Naive B cell (primary cell): ENCODE results near the gene SEL1L. TPM values are rescaled to one million over a fixed set of nuclear protein-coding genes. Genes with fewer than 3 reads are reported as not detected.
"Not testable (repeated sequence)": the region's sequence is repeated elsewhere in the genome, so short reads cannot be mapped to it uniquely, and the experiment has no call there.

ENCODE experiments used
- ATAC-seq, 2 donors: fragments of 150-1000 bp; cut with Tn5 transposase; 2 replicates each; pipeline ENCODE4 v1.10.0; 2021; ENCODE audit warnings: low read depth in 2 of 2, mild to moderate bottlenecking in 2 of 2, moderate library complexity in 2 of 2
- DNase-seq: peaks from one replicate; pipeline ENCODE4 v3.0.0; 2022
- H3K27ac Mint-ChIP-seq, 6 donors: one replicate each; pipeline ENCODE4 v1.8.0; 2020 to 2022; ENCODE audit warnings: mild to moderate bottlenecking in 6 of 6, mixed read lengths in 6 of 6, moderate library complexity in 5 of 6, inconsistent platforms in 2 of 6
- H3K27me3 Mint-ChIP-seq, 3 donors: one replicate each; pipeline ENCODE4 v1.8.0; 2021 to 2022; ENCODE audit warnings: mixed read lengths in 3 of 3, mild to moderate bottlenecking in 1 of 3
- H3K36me3 Mint-ChIP-seq, 2 donors: one replicate each; pipeline ENCODE4 v1.8.0; 2020 to 2022; ENCODE audit warnings: mixed read lengths in 2 of 2, inconsistent platforms in 1 of 2, mild to moderate bottlenecking in 1 of 2
- H3K4me1 Mint-ChIP-seq, 3 donors: one replicate each; pipeline ENCODE4 v1.8.0; 2020 to 2022; ENCODE audit warnings: mixed read lengths in 3 of 3, inconsistent platforms in 1 of 3, mild to moderate bottlenecking in 1 of 3, moderate library complexity in 1 of 3
- H3K4me3 Mint-ChIP-seq, 8 donors: one replicate each; pipeline ENCODE4 v1.8.0; 2020 to 2022; ENCODE audit warnings: mild to moderate bottlenecking in 8 of 8, mixed read lengths in 8 of 8, moderate library complexity in 8 of 8, inconsistent platforms in 2 of 8
- H3K9me3 Mint-ChIP-seq, 7 donors: one replicate each; pipeline ENCODE4 v1.8.0; 2020 to 2022; ENCODE audit warnings: mixed read lengths in 7 of 7, mild to moderate bottlenecking in 5 of 7, inconsistent platforms in 2 of 7, moderate library complexity in 1 of 7
- polyA plus RNA-seq, 6 donors: library from polyadenylated mRNA; unstranded; fragments of 300-500 nt; fragmentation: Illumina TruSeq; gene quantifications; one replicate each; pipeline ENCODE4 v1.2.3, GENCODE V29; 2021; ENCODE audit warnings: low read depth in 6 of 6

Gene SEL1L
- polyA plus RNA-seq, 6 donors from 2014 or later = 11.6 to 22.5 (median 15.5) TPM

DNA sequence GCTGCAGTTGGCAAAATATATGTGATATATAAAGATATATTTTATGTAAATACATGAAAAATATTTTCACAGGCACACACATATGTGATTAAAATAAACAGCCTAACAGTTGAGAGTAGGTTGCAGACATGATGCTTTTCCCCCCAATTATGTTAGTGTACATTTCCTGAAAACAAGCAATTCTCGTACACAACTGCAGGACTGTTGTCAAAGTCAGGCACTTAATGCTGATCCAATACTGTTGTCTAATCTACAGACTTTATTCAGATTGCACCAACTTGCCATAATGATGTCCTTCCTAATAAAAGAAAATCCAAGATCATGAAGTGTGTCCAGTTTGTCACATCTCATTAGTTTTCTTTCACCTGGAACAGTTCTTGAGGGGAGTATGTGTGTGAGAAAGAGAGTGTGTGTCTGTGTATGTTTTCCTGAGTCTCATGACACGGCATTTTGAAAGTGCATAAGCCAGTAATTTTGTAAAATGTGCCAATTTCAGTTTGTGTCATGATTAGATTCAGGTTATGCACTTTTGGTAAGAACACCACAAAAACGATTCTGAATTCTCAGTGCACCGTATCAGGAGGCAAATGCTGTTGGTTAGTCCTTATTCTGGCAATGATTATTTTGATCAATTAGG lies 16.5 kb upstream of the SEL1L start:
- ATAC-seq (no peak), DNase-seq (no peak)
- no peak overlapping the region for H3K4me3 Mint-ChIP-seq
- H3K27me3 Mint-ChIP-seq = peaks cover 0 to 10% (median 6%) of the 10 kb centered on the region in 3 donors
- H3K9me3 Mint-ChIP-seq = peaks cover 0 to 5% (median 0%) of the 10 kb centered on the region in 7 donors
- H3K4me1 Mint-ChIP-seq = no peaks in the 10 kb centered on the region
- no peaks in the 10 kb centered on the region for H3K36me3 Mint-ChIP-seq
- H3K27ac Mint-ChIP-seq = no peak overlapping the region

DNA sequence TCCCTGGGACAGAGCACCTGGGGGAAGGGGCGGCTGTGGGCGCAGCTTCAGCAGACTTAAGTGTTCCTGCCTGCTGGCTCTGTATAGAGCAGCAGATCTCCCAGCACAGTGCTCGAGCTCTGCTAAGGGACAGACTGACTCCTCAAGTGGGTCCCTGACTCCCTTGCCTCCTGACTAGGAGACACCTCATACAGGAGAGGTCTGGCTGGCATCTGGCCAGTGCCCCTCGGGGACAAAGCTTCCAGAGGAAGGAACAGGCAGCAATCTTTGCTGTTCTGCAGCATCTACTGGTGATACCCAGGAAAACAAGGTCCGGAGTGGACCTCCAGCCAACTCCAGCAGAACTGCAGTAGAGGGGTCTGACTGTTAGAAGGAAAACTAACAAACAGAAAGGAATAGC lies 7.6 kb upstream of the SEL1L start:
- not testable (repeated sequence) for H3K27ac Mint-ChIP-seq

DNA sequence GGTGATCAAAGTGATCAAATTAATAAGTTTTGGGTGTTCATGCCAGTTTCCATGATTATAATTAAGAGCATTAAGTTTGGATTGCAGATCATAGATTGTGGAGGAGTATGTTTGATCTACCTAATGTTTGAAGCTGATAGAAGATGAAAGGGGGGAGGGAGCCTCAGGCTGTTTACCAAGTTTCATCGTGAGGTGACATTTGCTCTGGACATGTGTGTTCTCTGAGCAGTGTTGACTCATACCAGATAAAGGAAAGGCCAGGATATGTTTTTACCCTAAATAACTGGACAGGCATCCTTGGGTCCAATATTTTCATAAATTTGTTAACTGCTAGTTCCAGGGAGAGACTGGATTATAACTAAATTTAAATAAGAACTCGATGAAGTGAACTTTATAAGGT lies 3.5 kb upstream of the SEL1L start:
- Mint-ChIP-seq H3K4me1 (peaks cover 26 to 33% (median 30%) of the 10 kb centered on the region in 3 donors), H3K27me3 (peaks cover 16 to 39% (median 30%) of the 10 kb centered on the region in 3 donors), H3K4me3 (no peak overlapping the region), H3K9me3 (peaks cover 0 to 15% (median 3%) of the 10 kb centered on the region in 7 donors), H3K27ac (no peak overlapping the region), H3K36me3 (peaks cover 0 to 14% of the 10 kb centered on the region in 2 donors)
- DNase-seq (no peak), ATAC-seq (no peak)

More for the DNA sequence above, 7.6 kb upstream of the SEL1L start:
- Mint-ChIP-seq H3K9me3 (peaks cover 0 to 15% (median 4%) of the 10 kb centered on the region in 7 donors), H3K36me3 (peaks cover 0 to 14% of the 10 kb centered on the region in 2 donors), H3K27me3 (peaks cover 26 to 66% (median 47%) of the 10 kb centered on the region in 3 donors)
- not testable (repeated sequence) for H3K4me3 Mint-ChIP-seq, H3K4me1 Mint-ChIP-seq, ATAC-seq, DNase-seq

DNA sequence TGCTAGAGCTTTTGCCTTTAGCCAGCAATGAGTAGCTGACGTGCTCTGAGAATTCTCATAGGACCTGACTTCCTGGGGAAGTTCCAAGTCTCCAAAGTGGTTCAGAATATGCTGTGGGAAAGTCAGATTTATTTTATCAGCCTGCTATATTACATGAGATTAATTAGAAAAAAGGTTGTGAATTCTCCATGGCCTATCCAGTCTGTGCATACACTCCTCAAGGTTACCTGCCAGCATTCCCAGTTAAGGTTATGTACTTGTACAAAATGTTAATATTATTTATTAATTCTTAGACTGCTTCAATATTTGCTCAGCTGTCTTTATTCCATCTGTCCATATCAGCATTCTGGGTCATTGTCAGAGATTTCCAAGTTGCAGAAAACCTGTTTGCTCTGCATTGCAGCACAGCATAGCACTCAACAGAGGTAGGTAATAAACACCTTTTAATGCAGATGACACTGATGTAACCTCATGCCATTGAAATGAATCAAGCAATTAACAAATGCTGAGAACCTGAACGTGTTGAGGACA lies 2.7 kb upstream of the SEL1L start:
- Mint-ChIP-seq H3K9me3 (peaks cover 0 to 15% (median 2%) of the 10 kb centered on the region in 7 donors), H3K27me3 (peaks cover 9 to 31% (median 21%) of the 10 kb centered on the region in 3 donors), H3K4me1 (peaks cover 32 to 41% (median 34%) of the 10 kb centered on the region in 3 donors), H3K36me3 (peaks cover 0 to 7% of the 10 kb centered on the region in 2 donors), H3K4me3 (no peak overlapping the region), H3K27ac (peak overlapping the region in 1 of 6 donors; percentile 51)
- ATAC-seq = no peak
- DNase-seq = no peak

DNA sequence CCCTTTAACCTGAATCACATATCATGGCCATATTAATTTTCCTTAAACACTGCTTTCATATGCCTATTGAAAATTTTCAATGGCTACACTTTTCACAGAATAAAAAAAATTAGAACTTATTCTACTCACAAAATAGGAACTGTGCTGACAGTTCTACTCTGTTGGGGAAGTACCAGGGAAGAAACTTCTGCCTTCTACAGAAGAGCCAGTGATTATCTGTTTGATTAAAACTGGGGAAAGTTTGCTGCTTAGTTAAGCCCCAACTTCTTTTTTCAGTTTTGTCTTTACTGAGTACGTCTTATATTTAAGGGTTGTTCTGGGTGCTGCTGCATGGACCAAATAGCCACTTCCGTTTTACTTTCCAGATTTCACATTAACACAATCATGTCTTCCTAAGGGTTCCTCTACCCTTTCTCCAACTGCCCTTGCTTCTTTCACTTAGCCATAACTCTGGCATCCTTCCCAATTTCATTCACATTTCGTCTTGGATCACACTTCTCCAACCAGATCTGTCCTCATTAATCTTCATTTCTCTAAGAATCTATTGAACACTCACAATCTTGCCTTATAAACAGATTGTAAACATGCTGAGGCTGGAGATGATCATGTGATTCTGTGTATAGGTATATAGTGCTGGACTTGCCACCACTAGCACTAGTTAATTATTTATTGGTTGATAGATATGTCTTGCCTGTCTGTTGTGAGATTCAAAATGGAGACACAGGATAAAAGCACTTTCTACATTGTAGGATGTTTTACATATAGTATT lies 1.9 kb upstream of the SEL1L start:
- Mint-ChIP-seq H3K4me3 (peak overlapping the region in 7 of 8 donors; percentile 0 to 82 (median 46)), H3K9me3 (peaks cover 0 to 15% (median 2%) of the 10 kb centered on the region in 7 donors), H3K4me1 (peaks cover 34 to 41% (median 35%) of the 10 kb centered on the region in 3 donors), H3K36me3 (peaks cover 0 to 7% of the 10 kb centered on the region in 2 donors), H3K27ac (peak overlapping the region in 4 of 6 donors; percentile 46 to 85 (median 56)), H3K27me3 (peaks cover 7 to 24% (median 19%) of the 10 kb centered on the region in 3 donors)
- ATAC-seq = peak; percentile 6 to 16
- DNase-seq = peak; percentile 24

DNA sequence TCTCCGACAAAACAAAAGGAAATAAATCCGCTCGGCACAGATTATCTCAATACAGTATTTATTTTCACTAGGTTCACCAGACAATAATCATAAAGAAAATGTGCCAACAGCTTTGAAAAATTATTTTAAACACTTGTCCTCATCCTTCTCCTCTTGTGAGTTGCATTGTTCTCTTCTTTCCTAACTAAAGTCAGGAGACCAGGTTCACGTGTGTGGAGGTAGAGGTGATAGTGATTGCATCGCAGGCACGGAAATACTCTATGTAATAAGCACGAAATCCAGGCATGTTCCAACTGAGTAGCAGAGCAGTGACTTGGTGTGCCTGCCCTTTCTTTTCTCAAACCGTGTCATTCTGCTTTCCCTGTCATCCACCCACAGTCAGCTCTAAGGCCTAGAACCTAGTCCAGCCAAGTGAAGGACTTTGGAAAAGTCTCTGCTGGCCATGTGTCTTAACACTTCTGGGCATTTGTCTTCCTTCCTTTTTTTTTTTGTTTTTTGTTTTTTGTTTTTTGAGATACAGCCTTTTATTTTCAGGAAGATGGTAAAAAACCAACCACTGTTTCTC lies 939 bp upstream of the SEL1L start:
- Mint-ChIP-seq H3K4me1 (peaks cover 35 to 48% (median 36%) of the 10 kb centered on the region in 3 donors), H3K27me3 (peaks cover 3 to 14% (median 10%) of the 10 kb centered on the region in 3 donors), H3K27ac (peak overlapping the region in 2 of 6 donors; percentile 51 to 72)

DNA sequence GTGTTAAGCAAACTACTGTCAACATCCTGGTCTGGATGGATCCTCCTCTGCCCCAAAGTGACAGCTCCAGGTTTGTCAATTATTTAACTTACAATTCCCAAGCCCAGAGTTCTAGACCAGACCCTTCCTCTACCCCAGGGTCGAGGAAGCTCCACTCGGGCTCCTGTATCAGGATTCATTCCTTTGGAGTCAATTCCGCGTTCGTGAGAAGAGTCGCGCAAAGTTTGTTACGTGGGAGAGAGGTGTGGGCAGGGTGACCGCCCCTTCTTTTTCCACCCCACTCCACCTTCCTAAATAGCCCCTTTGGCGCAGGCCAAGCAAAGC lies 479 bp downstream of the SEL1L start:
- no peak for ATAC-seq
- peak overlapping the region in 5 of 6 donors; percentile 44 to 94 (median 94) for H3K27ac Mint-ChIP-seq
- H3K27me3 Mint-ChIP-seq = peaks cover 0 to 5% (median 0%) of the 10 kb centered on the region in 3 donors
- H3K9me3 Mint-ChIP-seq = peaks cover 0 to 7% (median under 1%) of the 10 kb centered on the region in 7 donors
- peaks cover 45 to 60% (median 45%) of the 10 kb centered on the region in 3 donors for H3K4me1 Mint-ChIP-seq
- DNase-seq = no peak
- peak overlapping the region; percentile 94 to 98 (median 96) for H3K4me3 Mint-ChIP-seq
- peaks cover 0 to 7% of the 10 kb centered on the region in 2 donors for H3K36me3 Mint-ChIP-seq

More for the DNA sequence above, 939 bp upstream of the SEL1L start:
- no peak for DNase-seq
- peaks cover 0 to 7% of the 10 kb centered on the region in 2 donors for H3K36me3 Mint-ChIP-seq
- H3K9me3 Mint-ChIP-seq = peaks cover 0 to 15% (median 2%) of the 10 kb centered on the region in 7 donors
- peak overlapping the region in 5 of 8 donors; percentile 13 to 97 (median 70) for H3K4me3 Mint-ChIP-seq
- ATAC-seq = no peak

DNA sequence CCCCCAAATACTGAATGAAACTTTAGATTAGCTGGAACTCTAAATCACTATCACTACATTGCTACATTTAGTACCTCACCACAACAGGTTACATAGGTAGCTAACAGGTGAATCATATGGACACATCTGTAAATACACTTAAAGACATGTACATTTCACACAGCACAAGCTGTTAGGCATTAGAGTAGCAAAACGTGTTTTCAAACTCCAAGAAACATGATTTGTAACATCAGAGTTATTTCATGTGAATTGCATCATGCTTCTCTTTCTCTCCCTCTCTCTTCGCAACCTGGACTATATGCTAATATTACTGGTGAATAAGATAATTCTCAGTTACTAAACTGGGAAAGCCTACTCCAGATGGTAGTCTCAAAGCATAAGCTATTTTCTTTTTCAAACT lies 4.3 kb downstream of the SEL1L start:
- ATAC-seq = no peak
- H3K9me3 Mint-ChIP-seq = no peaks in the 10 kb centered on the region
- peak overlapping the region in 1 of 8 donors; percentile 47 for H3K4me3 Mint-ChIP-seq
- H3K4me1 Mint-ChIP-seq = peaks cover 38 to 53% (median 45%) of the 10 kb centered on the region in 3 donors
- no peak for DNase-seq
- no peaks in the 10 kb centered on the region for H3K27me3 Mint-ChIP-seq
- H3K27ac Mint-ChIP-seq = no peak overlapping the region
- H3K36me3 Mint-ChIP-seq = peaks cover 16 to 17% of the 10 kb centered on the region in 2 donors

DNA sequence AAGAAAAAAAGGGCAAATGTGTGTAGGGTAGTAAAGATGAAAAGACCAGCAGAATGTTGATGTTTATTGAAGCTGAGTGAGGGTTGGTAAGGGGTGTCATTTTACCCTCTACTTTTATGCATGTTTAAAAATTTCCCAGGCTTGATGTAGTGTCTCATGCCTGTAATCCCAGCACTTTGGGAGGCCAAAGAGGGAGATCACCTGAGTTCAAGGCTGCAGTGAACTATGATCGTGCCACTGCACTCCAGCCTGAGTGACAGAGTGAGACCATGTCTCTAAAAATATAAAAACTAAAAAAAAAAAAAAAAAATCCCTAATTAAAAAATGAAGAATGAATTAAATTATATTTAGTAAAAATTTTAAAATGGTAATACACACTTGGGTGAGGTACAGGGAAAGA lies 8.5 kb downstream of the SEL1L start:
- peaks cover 21 to 28% (median 23%) of the 10 kb centered on the region in 3 donors for H3K4me1 Mint-ChIP-seq
- no peak overlapping the region for H3K27ac Mint-ChIP-seq
- H3K36me3 Mint-ChIP-seq = peaks cover 21 to 31% of the 10 kb centered on the region in 2 donors
- DNase-seq (no peak), ATAC-seq (no peak)
- no peaks in the 10 kb centered on the region for H3K27me3 Mint-ChIP-seq
- H3K4me3 Mint-ChIP-seq = no peak overlapping the region
- H3K9me3 Mint-ChIP-seq = no peaks in the 10 kb centered on the region

DNA sequence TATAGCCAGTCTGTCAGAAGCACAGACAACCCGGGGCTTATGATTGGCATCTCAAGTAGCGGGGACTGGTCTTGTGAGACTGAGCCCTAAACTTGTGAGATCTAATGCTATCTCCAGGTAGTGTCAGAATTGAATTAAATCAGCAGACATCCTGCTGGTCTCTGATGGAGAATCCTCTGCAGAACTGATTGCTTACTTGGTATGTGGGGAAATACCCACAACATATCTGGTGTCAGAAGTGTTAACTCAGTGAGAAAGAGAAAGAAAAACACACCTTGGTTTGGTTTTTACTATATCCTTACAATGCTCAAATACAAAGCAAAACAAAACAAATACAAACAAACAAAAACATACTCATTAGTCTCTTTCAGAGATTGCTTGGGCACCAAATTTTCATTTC lies 10.0 kb downstream of the SEL1L start:
- no peak for ATAC-seq
- no peaks in the 10 kb centered on the region for H3K27me3 Mint-ChIP-seq
- H3K27ac Mint-ChIP-seq = no peak overlapping the region
- no peaks in the 10 kb centered on the region for H3K9me3 Mint-ChIP-seq
- peaks cover 25 to 31% (median 29%) of the 10 kb centered on the region in 3 donors for H3K4me1 Mint-ChIP-seq
- no peak overlapping the region for H3K4me3 Mint-ChIP-seq
- peaks cover 31% of the 10 kb centered on the region in 2 donors for H3K36me3 Mint-ChIP-seq
- no peak for DNase-seq

DNA sequence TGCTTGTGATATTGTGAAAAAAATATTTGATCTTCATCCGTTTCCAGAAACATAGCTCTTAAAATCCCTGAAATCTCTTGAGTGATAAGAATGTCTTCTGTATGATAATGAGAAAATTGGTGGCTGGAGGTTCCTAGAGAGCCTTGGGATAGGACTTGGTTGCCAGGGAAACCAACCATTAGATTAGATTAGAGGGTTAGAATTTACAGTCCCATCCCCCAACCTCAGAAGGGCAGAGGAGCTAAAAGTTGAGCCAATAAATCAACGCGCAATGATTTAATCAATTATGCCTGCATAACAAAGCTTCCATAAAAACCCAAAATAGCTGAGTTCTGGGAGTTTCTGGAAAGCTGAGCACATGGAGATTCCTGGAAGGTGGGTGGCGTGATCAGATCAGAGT lies 10.6 kb downstream of the SEL1L start:
- H3K27me3 Mint-ChIP-seq = no peaks in the 10 kb centered on the region
- DNase-seq = no peak
- no peak overlapping the region for H3K27ac Mint-ChIP-seq
- peaks cover 20 to 25% (median 25%) of the 10 kb centered on the region in 3 donors for H3K4me1 Mint-ChIP-seq
- H3K9me3 Mint-ChIP-seq = no peaks in the 10 kb centered on the region
- peaks cover 31% of the 10 kb centered on the region in 2 donors for H3K36me3 Mint-ChIP-seq
- H3K4me3 Mint-ChIP-seq = no peak overlapping the region
- no peak for ATAC-seq

DNA sequence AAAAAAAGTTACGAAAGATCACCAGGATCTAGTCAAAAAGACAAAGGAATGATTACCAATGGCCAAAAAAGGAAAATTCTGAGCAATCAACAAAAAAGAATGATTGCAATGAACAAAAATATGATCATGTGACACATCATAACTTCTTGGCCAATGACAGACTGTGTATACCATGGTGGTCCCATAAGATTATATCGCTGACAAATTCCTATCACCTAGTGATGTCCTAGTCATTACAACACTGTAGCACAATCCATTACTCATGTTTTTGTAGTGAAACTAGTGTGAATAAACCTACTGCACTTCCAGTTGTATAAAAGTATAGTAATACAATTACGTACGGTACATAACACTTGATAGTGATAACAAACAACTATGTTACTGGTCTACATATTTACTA lies 12.3 kb downstream of the SEL1L start:
- H3K27ac Mint-ChIP-seq = peak overlapping the region in 3 of 6 donors; percentile 37 to 68 (median 61)

More for the DNA sequence above, 12.3 kb downstream of the SEL1L start:
- Mint-ChIP-seq H3K4me3 (no peak overlapping the region), H3K9me3 (no peaks in the 10 kb centered on the region), H3K27me3 (no peaks in the 10 kb centered on the region), H3K36me3 (peaks cover 19 to 30% of the 10 kb centered on the region in 2 donors), H3K4me1 (peaks cover 14 to 18% (median 15%) of the 10 kb centered on the region in 3 donors)
- no peak for ATAC-seq
- DNase-seq = no peak
